GM18868 (cell line): ENCODE results near the gene PROZ.
"Not testable (repeated sequence)": the region's sequence is repeated elsewhere in the genome, so short reads cannot be mapped to it uniquely, and the experiment has no call there.

Source experiments
- ATAC-seq: cut with Tn5 transposase; IDR thresholded peaks from one replicate; pipeline ENCODE4 v1.9.1; 2021; ENCODE audit warnings: mild to moderate bottlenecking, moderate library complexity; ENCODE audit not compliant: unreplicated experiment

PROZ gene

DNA sequence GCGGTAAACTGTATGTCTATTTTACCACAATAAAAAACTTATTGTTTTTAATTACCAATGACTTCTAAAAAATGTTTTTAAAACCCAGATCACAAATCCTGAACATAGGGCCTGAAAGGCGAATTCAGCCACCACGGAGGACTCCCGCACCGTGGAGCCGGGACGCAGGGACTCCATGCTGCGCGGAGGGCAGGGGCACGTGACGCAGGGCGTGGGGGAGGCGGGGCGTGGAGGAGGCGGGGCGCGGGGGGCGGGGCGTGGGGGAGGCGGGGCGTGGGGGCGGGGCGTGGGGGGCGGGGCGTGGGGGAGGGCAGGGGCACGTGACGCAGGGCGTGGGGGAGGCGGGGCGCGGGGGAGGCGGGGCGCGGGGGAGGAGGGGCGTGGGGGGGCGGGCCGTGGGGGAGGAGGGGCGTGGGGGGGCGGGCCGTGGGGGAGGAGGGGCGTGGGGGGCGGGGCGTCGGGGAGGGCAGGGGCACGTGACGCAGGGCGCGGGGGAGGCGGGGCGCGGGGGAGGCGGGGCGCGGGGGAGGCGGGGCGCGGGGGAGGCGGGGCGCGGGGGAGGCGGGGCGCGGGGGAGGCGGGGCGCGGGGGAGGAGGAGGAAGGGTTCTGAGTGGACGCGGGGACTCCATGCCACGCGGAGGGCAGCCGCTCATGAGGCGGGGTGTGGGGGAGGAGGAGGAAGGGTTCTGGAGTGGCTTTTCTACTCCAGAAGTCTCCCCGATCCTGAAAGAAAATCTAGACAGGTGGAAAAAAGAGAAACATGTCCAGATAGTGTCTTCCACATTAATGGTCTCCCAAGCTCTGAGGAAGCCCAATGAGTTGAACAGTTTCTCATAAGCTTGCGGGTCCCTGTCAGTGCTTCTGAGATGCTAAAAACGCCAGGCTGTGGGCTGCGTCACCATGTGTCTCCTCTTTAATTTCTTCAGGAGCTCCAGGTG lies 4.4 kb upstream of the PROZ start:
- peak; percentile 59 for ATAC-seq

DNA sequence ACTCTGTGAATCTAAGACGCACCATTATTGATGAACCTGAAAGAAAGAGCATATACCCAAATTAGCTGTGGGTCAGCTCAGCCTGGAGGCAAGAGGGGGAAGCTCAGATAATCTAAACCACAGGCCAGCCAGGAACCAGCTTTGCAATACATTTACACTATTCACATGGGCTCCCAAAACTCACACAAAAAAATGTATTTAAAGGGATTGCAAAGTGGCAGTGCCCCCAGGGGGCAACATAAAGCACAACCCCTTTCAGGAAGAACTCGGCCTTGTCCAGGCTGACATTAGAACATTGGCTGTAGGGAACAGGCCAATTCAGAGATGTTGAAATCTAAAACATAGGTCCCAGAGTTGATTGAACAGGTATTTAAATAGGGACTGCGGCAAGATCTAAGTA lies 3.2 kb upstream of the PROZ start:
- ATAC-seq, result no peak

DNA sequence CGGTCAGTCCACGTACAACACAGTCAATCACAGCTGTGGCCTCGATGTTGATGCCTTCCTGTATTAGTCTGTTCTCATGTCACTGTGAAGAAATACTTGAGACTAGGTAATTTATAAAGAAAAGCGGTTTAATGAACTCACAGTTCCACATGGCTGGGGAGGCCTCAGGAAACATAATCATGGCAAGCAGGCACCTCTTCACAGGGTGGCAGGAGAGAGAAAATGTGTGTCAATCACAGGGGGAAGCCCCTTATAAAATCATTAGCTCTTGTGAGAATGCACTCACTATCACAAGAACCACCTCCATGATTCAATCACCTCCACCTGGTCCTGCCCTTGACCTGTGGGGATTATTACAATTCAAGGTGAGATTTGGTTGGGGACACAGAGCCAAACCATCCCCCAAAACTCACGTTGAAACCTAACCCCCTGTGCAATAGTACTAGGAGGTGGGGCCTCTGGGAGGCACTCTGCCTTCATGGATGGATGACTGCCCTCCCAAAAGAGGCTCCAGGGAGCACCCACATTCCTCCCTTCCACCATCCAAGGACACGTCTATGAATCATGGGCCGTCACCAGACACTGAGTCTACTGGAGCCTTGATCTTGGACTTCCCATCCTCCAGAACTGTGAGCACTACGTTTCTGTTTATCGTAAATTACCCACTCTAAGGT lies 2.3 kb upstream of the PROZ start:
- ATAC-seq, result no peak

DNA sequence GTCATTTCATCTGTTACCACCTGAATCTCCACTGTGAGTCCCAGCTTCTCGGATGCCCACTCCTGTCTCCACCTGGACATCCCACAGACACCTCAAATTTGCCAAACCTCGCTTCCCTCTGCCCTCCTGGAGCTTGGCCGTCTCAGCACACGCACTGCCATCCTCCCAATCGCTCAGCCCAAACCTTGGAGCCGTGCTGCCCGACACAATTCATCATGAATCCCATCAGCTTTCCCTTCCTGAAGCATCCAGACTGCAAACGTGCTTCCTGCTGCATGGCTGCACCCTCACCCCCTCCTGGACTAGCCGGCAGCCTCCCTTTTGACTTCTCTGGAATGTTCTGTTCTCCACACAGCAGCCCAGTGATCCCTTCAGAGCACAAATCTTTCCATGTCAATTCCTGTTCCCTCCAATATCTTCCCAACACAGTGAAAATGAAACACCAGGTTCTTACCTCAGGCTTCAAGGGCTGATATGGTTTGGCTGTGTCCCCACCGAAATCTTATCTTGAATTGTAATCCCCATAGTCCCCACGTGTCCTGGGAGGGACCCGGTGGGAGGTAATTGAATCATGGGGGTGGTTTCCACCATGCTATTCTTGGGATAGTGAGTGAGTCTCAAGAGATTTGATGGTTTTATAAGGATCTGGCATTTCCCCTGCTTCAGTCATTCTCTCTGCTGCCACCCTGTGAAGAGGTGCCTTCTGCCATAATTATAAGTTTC lies 1.1 kb upstream of the PROZ start:
- no peak for ATAC-seq

DNA sequence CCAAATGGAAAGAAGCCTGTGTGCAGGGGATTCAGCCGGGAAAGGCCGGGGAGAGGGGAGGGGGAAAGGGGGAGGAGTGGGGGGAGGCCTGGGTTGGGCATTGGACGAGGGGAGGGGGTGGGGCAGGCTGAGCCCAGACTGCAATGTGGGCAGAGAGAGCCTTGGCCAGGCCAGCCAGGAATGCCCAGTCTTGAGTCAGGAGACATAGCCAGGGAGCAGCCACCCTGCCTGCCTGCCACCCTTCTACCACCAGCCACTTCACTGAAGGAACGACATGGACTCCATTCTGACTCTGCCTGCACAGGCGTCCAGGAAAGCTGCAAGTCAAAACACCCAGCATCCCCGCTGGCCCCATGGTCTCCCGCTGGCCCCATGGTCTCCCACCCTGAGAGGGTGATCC lies 498 bp downstream of the PROZ start:
- no peak for ATAC-seq

DNA sequence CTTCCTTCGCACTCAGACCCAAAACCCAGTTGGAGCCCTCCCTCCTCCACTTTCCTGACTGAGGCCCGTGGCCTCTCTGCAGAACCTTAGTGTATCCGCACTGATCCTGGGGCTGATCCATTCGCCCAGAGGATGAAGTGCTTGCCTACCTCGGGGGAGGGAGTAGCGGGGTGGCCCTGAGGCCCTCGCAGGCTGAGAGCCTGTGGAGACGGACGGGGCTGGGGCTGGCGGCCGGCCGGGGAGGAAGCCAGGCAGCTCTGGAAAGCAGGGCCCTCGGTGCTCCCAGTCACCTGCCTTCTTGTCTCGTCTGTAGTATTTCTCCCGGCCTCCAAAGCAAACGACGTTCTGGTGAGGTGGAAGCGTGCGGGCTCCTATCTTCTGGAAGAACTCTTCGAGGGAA lies 1.3 kb downstream of the PROZ start:
- ATAC-seq, result no peak

DNA sequence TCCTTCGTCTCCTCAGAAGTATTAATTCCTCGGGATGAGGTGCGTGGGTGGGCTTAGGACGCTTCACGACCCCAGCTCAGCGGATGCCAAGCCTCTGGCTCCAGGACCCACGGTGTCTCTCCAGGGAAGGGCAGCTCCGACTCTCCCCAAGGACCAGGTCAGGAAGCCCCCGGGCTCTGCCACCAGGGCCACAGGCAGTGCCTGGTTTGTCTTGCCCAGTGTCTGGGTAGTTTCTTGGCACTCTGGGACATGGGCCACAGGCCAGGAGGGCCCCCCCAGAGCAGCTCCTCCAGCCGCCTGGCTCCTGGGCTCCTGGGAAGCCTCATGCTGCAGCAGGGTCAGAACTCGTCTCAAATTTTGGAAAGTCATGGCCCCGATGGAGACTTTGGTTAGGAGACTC lies 2.5 kb downstream of the PROZ start:
- no peak for ATAC-seq

DNA sequence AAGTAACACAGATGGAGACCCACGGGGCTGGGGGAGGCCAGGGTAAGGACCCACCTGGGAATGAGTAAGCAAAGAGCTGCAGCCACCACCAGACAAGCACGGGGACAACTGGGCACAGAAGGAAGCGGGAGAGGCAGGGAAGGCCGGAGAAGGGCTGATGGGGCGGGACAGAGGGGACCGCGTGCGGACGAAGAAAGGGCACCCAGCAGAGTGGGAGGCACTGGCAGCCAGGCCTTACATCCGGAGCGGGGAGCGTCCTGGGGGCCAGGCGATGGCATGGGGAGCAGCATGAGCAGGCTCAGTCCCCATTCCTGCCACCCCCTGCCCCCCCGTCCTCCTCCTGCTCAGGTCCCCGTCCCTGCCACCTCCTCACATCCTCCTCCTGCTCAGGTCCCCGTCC lies 3.0 kb downstream of the PROZ start:
- ATAC-seq, result no peak

DNA sequence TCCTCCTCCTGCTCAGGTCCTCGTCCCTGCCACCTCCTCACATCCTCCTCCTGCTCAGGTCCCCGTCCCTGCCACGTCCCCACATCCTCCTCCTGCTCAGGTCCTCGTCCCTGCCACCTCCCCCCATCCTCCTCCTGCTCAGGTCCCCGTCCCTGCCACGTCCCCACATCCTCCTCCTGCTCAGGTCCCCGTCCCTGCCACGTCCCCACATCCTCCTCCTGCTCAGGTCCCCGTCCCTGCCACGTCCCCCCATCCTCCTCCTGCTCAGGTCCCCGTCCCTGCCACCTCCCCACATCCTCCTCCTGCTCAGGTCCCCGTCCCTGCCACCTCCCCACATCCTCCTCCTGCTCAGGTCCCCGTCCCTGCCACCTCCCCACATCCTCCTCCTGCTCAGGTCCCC lies 3.5 kb downstream of the PROZ start:
- not testable (repeated sequence) for ATAC-seq

DNA sequence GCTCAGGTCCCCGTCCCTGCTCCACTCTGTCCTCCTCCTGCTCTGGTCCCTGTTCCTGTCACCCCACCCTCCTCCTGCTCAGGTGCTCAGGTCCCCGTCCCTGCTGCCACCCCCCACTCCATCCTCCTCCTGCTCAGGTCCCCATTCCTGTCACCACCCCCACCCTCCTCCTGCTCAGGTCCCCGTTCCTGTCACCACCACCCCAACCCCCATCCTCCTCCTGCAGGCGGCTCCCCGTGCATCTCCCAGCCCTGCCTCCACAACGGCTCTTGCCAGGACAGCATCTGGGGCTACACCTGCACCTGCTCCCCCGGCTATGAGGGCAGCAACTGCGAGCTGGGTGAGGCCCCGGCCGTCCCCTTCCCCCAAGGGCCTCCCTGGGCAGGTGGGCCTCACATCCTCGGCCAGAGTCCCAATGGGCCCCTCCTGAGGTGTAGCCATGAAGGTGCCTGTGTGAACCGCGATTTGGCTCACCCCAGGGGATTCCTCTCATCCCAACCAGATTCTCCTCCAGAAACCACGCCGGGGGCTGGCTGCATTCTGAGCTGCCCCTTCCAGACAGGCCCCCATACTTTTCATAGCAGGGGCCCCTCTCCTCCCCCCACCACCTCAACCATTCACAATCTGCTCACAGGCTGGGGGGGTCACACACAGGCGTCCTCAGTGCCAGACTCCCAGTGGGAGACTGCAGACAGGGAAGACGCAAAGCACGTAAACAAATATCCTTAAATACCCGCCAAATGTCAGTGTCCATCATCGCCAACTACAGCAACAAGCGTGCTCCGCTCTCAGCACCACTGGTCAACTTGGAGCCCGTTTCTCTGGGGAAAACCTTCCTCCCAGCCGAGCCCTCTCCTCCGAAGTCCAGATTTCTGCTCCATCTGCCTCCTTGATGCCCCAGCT lies 4.6 kb downstream of the PROZ start:
- no peak for ATAC-seq

DNA sequence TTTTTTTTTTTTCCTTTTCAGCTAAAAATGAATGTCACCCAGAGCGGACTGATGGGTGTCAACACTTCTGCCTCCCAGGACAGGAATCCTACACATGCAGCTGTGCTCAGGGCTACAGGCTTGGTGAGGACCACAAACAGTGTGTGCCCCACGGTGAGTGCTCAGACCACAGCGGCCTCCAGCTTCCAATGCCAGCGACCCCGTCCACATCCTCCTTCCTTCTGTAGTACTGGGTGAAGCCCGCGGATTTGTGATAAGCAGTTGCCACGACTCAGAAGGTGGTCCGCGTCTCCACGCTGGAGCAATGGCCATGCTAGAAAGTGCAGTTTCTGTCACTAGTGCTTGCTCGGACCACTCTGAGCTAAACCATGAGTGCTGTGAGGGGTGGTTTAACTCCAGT lies 6.0 kb downstream of the PROZ start:
- no peak for ATAC-seq

DNA sequence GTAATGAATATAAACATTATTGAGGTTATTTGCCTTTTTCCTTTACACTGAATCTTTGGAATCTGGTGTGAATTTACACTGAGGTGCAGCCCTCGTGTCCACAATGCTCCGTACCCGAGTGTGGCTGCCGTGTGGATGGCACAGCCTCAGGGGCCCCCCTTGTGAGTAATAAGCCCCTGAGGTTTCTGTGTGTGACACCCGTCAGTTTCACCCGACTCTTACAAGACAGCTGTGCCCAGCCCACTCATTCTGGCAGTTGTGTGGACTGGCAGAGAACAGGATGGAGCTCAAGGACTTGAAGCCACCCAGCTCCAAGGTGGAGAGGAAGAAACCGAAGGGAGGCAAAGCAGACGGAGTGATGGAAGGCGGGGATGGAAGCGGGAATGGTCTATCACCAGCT lies 7.8 kb downstream of the PROZ start:
- ATAC-seq, result no peak

DNA sequence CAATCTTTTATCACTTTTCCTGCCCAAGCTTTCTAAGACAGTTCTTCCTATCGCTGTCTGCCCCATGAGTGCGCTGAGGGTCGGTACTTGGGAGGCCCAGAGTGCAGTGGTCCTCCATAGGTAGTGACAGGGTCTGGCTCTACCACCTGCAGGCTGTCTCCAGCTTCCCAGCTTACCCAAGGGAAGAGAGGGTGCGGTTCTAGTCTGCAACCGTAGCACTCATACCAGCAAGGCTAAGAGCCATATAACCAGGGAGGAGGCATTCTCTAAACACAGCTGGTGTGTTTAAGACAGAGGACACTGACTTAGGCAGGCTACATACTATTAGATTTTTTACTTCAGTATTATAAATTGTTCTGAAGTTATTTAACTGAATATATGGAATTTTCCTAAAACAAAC lies 8.2 kb downstream of the PROZ start:
- ATAC-seq, result no peak

DNA sequence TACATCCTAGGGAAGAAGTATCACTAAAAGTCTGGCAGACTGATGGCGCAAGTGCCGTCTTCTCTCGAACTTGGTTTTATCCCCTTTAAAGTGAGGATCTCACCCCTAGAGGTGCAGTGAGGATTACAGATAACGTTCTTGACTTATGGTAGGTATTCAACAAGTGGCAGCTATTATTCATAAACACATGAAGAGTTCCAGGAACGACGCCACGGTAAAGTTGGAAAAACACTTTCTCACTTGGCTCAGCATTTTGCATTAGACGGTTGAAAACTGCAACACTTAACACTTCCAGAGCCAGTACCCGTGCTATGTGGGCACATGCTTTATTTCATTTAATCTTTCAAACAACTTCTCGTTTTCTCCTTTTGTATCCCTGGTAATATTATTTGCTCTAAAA lies 8.7 kb downstream of the PROZ start:
- ATAC-seq, result no peak

DNA sequence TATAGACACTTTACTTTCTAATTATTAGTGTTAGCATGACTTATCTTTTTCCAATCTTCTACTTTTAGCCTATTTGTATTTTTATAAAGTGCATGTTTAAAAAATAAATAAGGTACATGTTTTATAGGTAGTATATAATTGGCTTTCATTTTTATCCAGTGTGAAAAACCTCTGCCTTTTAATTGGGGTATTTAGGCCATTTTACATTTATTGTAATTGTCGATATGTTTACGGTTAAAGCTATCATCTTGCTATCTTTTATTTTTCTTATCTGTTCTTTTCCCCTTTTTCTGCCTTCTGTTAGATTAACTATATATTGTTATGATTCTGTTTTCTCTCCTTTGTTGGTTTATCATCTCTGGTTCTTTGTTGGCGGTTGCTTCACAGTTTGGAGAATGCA lies 9.1 kb downstream of the PROZ start:
- no peak for ATAC-seq

DNA sequence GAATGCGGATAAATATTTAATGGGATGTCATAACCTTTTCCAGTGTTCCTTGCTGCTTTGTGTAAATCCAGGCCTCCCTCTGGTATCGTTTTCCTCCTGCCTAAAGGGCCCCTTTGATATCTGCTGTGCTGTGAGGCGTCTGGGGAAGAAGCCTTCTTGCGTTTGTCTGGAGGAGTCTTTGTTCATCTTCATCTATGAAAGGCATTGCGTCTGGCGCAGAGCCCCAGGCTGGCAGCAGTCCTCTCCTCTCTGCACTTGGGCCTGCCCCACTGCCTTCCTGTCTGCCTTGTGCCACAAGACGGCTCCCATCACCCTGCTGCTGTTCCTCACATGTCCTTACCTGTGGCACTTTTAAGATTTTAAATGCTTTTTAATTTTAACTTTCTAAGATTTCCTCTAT lies 9.8 kb downstream of the PROZ start:
- ATAC-seq, result no peak

DNA sequence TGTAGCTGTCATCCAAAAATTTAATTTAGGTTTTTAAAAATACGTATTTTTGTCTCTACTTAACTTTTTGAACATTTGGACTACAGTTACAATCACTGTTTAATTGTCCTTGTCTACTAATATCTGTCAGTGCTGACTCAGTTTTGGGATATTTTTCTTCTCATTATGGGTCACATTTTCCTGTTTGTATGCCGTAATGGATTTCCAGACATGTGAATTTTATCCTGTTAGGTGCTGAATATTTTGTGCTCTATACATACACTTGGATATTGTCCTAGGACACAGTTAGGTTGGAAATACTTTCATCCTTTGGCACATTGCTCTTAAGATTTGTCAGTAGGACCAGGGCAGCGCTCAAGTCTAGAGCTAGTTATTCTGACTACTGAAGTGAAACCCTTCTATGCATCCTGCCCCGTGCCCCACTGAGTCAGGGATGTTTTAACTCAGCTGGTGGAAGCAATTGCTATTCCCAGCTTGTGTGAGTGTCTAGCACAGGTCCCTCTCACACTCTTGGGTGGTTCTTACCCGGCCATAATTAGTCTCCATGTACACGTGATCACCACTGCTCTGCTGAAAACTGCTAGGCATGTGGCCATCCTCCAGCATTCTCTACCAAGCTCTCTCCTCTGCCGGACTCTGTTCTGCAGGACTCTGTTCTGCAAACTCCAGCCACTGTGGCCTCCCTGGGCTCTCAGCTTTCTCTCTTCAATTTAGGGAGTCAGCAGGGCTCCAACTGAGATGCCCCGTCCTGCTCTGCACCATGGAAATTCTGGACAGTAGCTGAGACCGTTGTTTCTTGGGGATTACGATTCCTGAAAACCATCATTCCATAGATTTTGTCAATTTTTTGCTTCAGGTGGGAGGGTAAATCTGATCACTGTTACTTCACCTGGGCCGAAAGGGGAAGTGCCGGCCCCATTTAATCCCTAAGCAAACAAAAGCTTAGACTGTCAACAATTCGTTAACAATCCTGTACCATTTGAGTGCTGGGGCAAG lies 11.1 kb downstream of the PROZ start:
- no peak for ATAC-seq

DNA sequence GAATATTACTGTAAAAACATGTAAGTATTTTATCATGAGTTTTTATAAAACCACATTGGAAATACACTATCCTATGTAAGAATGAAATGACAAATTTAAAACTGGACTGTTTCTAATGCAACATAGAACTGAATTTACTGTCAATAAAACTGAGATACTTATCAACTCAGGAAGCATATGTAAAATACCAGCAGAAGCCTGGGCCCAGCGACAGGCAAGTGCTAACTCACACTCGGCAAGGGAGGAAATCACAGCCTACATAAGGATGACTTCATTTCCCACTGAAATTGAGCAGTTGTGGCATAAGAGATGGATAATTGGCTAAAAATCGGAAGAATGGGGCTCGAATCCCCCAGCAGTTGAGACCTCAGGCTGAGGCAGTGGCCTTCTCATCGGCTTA lies 12.1 kb downstream of the PROZ start:
- no peak for ATAC-seq

DNA sequence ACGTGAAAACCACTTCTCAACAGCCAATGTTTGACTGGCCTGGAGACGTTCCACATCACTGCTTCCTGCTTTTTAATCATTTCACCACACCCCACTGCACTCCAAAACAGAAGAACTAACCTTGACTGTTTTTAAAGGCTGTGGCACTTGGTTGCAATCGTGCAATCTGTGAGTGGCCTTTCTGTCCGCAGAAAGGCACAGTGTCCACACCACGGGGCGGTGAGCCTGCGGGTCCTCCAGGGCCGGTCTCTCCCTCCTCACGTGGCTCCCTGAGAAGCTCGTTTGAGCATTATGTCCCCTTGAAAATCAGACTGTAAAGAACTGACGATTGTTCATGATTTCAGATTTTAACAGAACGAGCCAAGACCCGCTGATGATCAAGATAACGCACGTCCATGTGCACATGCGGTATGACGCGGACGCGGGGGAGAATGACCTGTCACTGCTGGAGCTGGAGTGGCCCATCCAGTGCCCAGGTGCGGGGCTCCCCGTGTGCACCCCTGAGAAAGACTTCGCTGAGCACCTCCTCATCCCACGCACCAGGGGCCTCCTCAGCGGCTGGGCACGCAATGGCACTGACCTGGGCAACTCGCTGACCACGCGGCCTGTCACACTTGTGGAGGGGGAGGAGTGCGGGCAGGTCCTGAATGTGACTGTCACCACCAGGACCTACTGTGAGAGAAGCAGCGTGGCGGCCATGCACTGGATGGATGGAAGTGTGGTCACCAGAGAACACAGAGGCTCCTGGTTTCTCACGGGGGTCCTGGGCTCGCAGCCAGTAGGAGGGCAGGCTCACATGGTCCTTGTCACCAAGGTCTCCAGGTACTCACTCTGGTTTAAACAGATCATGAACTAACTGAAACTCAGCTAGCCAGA lies 13.0 kb downstream of the PROZ start:
- no peak for ATAC-seq
